Measurements from ENCODE around the gene ANO8. TPM values are rescaled to one million over a fixed set of nuclear protein-coding genes. Genes with fewer than 3 reads are reported as not detected.

ANO8 gene
- total and polyA plus RNA-seq, 12 donors = 4.4 to 78.0 (median 27.9) TPM

DNA sequence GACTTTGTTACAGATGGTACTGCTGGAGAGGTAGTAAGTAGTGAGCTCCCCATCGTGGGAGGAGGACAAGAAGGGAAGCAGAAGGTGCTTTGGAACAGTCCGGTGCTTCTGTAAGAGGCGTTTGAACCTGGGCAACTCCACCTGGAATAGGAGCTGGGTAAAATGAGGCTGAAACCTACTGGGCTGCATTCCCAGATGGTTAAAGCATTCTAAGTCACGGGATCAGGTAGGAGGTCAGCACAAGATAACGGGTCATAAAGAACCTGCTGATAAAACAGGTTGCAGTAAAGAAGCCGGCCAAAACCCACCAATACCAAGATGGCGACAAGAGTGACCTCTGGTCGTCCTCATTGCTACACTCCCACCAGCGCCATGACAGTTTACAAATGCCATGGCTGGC, 47.9 kb downstream of the ANO8 start:
- no peak overlapping the region for H3K4me3 ChIP-seq
- H3K4me1 ChIP-seq (replicated peaks in 1 of 2) = peaks cover 9 to 16% of the 10 kb centered on the region in 2 donors
- DNase-seq = no peak
- no peaks in the 10 kb centered on the region for H3K27me3 ChIP-seq
- TF ChIP-seq POLR2A (IDR thresholded peaks at IDR 0.05) = no peak
- TF ChIP-seq, protein P1, sequence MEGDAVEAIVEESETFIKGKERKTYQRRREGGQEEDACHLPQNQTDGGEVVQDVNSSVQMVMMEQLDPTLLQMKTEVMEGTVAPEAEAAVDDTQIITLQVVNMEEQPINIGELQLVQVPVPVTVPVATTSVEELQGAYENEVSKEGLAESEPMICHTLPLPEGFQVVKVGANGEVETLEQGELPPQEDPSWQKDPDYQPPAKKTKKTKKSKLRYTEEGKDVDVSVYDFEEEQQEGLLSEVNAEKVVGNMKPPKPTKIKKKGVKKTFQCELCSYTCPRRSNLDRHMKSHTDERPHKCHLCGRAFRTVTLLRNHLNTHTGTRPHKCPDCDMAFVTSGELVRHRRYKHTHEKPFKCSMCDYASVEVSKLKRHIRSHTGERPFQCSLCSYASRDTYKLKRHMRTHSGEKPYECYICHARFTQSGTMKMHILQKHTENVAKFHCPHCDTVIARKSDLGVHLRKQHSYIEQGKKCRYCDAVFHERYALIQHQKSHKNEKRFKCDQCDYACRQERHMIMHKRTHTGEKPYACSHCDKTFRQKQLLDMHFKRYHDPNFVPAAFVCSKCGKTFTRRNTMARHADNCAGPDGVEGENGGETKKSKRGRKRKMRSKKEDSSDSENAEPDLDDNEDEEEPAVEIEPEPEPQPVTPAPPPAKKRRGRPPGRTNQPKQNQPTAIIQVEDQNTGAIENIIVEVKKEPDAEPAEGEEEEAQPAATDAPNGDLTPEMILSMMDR (IDR thresholded peaks at IDR 0.05) = no peak
- H3K27ac ChIP-seq = no peak overlapping the region
- WGBS, 4 donors = 79 to 90% (median 82%) methylated on average over 9 of the region's 9 CpGs
- no peaks in the 10 kb centered on the region for H3K36me3 ChIP-seq (replicated peaks in 1 of 2)
- H3K9me3 ChIP-seq (replicated peaks in 1 of 3) = no peaks in the 10 kb centered on the region
- intact Hi-C loops (cut with DNase I) = loop anchor here (10.0 kb wide), 2 partner anchors 82 to 512 kb away; no protein-coding TSS in a partner anchor

DNA sequence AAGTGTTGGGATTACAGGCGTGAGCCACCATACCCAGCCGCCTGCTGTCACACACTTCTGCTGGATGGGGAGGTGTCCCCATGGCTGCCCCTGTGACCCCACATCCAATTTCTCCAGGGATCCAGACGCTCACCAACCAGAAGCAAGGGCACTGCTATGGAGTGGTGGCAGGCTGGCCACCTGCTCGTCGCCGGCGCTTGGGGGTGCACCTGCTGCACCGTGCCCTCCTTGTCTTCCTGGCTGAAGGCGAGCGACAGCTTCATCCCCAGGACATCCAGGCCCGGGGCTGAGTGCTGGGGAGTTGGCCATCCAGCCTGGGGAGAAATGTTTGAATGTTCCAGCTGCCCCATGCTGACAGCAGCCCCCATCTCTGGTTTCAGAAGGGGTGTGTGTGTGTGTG, 48.4 kb downstream of the ANO8 start:
- intact Hi-C loops (cut with DNase I) = loop anchor here (10.0 kb wide), 2 partner anchors 81 to 511 kb away; no protein-coding TSS in a partner anchor
- H3K4me1 ChIP-seq (replicated peaks in 1 of 2) = peaks cover 10 to 21% of the 10 kb centered on the region in 2 donors
- H3K4me3 ChIP-seq = no peak overlapping the region
- 87 to 91% (median 90%) methylated on average over 3 to 11 of the region's 11 CpGs for WGBS, 4 donors
- peaks cover 4% of the 10 kb centered on the region for H3K27me3 ChIP-seq
- no peak for DNase-seq
- TF ChIP-seq POLR2A (IDR thresholded peaks at IDR 0.05) = no peak
- TF ChIP-seq, protein P1 (IDR thresholded peaks at IDR 0.05) = no peak
- no peak overlapping the region for H3K27ac ChIP-seq
- H3K9me3 ChIP-seq (replicated peaks in 1 of 3) = no peaks in the 10 kb centered on the region
- H3K36me3 ChIP-seq (replicated peaks in 1 of 2) = no peaks in the 10 kb centered on the region

DNA sequence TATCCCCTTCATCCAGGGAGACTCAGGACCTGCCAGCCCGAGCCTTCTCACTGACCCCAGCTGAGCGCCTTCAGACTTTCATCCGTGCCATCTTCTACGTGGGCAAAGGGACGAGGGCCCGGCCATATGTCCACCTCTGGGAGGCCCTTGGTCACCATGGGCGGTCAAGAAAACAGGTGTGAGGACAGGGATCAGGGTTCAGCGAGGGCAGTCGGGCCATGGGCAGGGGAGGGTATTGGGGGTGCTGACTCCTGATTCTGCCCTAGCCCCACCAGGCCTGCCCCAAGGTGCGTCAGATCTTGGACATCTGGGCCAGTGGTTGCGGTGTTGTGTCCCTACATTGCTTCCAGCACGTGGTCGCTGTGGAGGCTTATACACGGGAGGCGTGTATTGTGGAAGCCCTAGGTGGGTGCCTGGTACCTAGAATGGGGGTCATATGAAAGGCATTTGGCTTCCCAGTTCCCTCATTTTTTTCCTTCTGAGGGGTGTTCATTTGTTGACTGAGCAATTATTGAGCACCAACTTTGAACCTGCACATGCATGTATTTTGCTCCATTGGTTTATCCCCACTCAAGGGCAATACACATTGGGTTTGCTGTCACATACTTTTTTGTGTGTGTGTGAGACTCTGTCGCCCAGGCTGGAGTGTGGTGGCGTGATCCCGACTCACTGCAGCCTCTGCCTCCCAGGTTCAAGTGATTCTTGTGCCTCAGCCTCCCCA, 49.1 kb downstream of the ANO8 start:
- Histone ChIP-seq H3K4me1 (replicated peaks in 1 of 2) (peaks cover 10 to 22% of the 10 kb centered on the region in 2 donors), H3K4me3 (no peak overlapping the region), H3K36me3 (replicated peaks in 1 of 2) (no peaks in the 10 kb centered on the region), H3K27ac (no peak overlapping the region), H3K9me3 (replicated peaks in 1 of 3) (no peaks in the 10 kb centered on the region), H3K27me3 (peaks cover 6% of the 10 kb centered on the region)
- 88 to 91% (median 89%) methylated on average over 14 to 18 of the region's 18 CpGs for WGBS, 4 donors
- DNase-seq = no peak
- TF ChIP-seq, protein P1 (IDR thresholded peaks at IDR 0.05) = no peak
- no peak for TF ChIP-seq POLR2A (IDR thresholded peaks at IDR 0.05)
- intact Hi-C loops (cut with DNase I) = loop anchor here (10.0 kb wide), 2 partner anchors 81 to 511 kb away; no protein-coding TSS in a partner anchor

DNA sequence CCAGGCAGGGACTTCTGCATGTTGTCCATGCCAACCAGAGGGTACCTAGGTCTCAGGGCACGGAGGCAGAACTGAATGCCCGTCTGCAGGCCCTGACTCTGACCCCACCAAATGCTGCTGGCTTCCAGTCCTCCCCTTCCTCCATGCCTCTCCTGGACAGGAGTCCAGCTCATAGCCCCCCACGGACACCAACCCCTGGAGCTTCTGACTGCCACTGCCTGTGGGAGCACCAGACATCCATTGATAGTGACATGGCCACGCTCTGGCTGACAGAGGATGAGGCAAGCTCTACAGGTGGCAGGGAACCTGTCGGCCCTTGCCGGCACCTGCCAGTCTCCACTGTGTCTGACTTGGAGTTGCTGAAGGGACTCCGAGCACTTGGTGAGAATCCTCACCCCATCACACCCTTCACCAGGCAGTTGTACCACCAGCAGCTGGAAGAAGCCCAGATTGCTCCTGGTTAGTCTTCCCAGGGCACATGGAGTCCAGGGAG, 51.1 kb downstream of the ANO8 start:
- intact Hi-C loops (cut with DNase I) = loop anchor here (2.0 to 10.0 kb wide), 4 partner anchors 79 to 509 kb away; no protein-coding TSS in a partner anchor
- Histone ChIP-seq H3K27me3 (peaks cover 6% of the 10 kb centered on the region), H3K36me3 (replicated peaks in 1 of 2) (peaks cover 0 to 5% of the 10 kb centered on the region in 2 donors), H3K4me3 (no peak overlapping the region), H3K4me1 (replicated peaks in 1 of 2) (peaks cover 10 to 17% of the 10 kb centered on the region in 2 donors), H3K27ac (no peak overlapping the region), H3K9me3 (replicated peaks in 1 of 3) (no peaks in the 10 kb centered on the region)
- WGBS, 4 donors = 85 to 97% (median 88%) methylated on average over 2 to 7 of the region's 7 CpGs
- TF ChIP-seq, protein P1 (IDR thresholded peaks at IDR 0.05) = no peak
- TF ChIP-seq POLR2A (IDR thresholded peaks at IDR 0.05) = no peak
- no peak for DNase-seq

Data from adrenal gland (tissue), 12 donors.